Measurements from ENCODE around the gene COMT. TPM values are rescaled to one million over a fixed set of nuclear protein-coding genes. Genes with fewer than 3 reads are reported as not detected.

Gene COMT
- total and polyA plus RNA-seq, 2 of the 4 experiments (the other 2 are of a cell fraction) = 202 to 347 TPM

DNA sequence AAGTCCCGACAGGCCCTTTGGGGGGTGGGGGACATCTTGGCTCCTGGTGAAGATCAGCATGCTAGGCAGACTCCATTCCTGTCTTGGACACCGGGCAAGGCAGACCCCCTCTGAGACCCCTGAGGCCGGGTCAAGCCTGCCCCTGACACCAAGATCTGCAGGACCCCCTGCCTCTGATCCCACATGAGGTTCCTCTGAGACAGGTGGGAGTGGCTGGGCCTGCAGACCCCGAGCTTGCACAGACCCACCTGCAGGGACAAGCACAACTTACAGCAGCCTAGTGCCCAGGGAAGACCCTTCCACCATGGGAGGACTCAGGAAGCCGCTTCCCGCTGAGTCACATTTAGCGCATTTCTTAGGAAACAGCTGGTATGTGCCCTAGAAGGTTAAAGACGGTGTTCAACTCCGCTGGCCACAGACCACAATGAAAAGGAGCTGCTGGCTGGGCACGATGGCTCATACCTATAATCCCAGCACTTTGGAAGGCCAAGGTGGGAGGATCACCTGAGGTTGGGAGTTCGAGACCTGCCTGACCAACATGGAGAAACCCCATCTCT lies 59.6 kb downstream of the COMT start:
- Histone ChIP-seq H2AFZ (replicated peaks; ENCODE audit: low read length, poor library complexity) (no peak overlapping the region), H3K36me3 (ENCODE audit: control insufficient read depth, insufficient read depth, low read length) (no peaks in the 10 kb centered on the region), H4K91ac (ENCODE audit: insufficient read depth, low read depth, low read length) (no peak overlapping the region), H4K20me1 (ENCODE audit: insufficient read depth, low read length) (no peaks in the 10 kb centered on the region), H3K79me1 (ENCODE audit: low read depth in 1 of 2, low read length in 2 of 2) (no peaks in the 10 kb centered on the region), H2BK20ac (ENCODE audit: low read depth, low read length) (no peak overlapping the region), H2AK9ac (replicated peaks; ENCODE audit: low read depth, low read length, poor library complexity) (no peak overlapping the region), H2BK5ac (ENCODE audit: low read depth, low read length, poor library complexity, severe bottlenecking) (no peak overlapping the region), H4K5ac (ENCODE audit: low read depth, low read length) (no peak overlapping the region), H3K4me1 (ENCODE audit: control insufficient read depth, insufficient read depth, low read length) (peaks cover 9% of the 10 kb centered on the region; the same call in 1 of the 2 replicates), H3K9me1 (ENCODE audit: insufficient read depth, low read length) (no peaks in the 10 kb centered on the region), H3K23ac (ENCODE audit: low read depth, low read length) (no peak overlapping the region), H3K4me2 (ENCODE audit: low read depth, low read length) (no peak overlapping the region), H3K56ac (ENCODE audit: extremely low read depth, insufficient read depth, low read length) (no peak overlapping the region), H2AK5ac (ENCODE audit: low read depth, low read length) (no peak overlapping the region), H3K9me3 (ENCODE audit: control insufficient read depth, insufficient read depth, low read length) (peaks cover 1% of the 10 kb centered on the region; the same call in 1 of the 2 replicates), H3K14ac (replicated peaks; ENCODE audit: low read depth, low read length) (no peak overlapping the region), H3K4ac (ENCODE audit: low read depth, low read length) (no peak overlapping the region), H2BK15ac (ENCODE audit: low read depth, low read length) (no peak overlapping the region), H3K4me3 (ENCODE audit: insufficient read depth, low read depth, low read length) (no peak overlapping the region), H4K8ac (ENCODE audit: low read depth in 2 of 2, low read length in 2 of 2) (no peak overlapping the region), H3K27me3 (ENCODE audit: control insufficient read depth, insufficient read depth, low read length) (peaks cover 2% of the 10 kb centered on the region; the same call in 1 of the 2 replicates), H3K9ac (ENCODE audit: low read depth, low read length) (no peak overlapping the region), H3K18ac (ENCODE audit: low read depth, low read length) (no peak overlapping the region), H3K27ac (ENCODE audit: insufficient read depth, low read length) (no peak overlapping the region), H2BK120ac (ENCODE audit: low read depth, low read length) (no peak overlapping the region)
- in situ Hi-C loops (cut with MboI; ENCODE audit: low sequenced_read_pairs) (no loop called here), intact Hi-C loops (cut with micrococcal nuclease) (no loop called here), dilution Hi-C loops (cut with HindIII; ENCODE audit: low sequenced_read_pairs, unreplicated experiment) (no loop called here)
- 78% methylated on average over 3 of the region's 11 CpGs; no CpG with 5 or more reads in 1 of the 2 experiments for whole genome bisulfite sequencing, 2 experiments (ENCODE audit: extremely low coverage in 2 of 2, insufficient read length in 1 of 2)
- POLR2A ChIA-PET (ENCODE audit: unreplicated experiment) = no interaction called here
- no peak for ATAC-seq (ENCODE audit: low read depth)
- CTCF ChIA-PET = no interaction called here
- no TSS peak for BruUV-seq (replicated peaks)
- peak; percentile 43 for DNase-seq
- no peak for TF ChIP-seq POLR2A (IDR thresholded peaks at IDR 0.05; ENCODE audit: low read depth, low read length)
- no peak for TF ChIP-seq FOS (IDR thresholded peaks at IDR 0.05; ENCODE audit: low read depth, low read length)
- no peak for TF ChIP-seq RCOR1 (IDR thresholded peaks at IDR 0.05; ENCODE audit: insufficient replicate concordance, low read length)
- no peak for TF ChIP-seq MAFK (IDR thresholded peaks at IDR 0.05; ENCODE audit: low read depth, low read length)
- TF ChIP-seq, protein P1, sequence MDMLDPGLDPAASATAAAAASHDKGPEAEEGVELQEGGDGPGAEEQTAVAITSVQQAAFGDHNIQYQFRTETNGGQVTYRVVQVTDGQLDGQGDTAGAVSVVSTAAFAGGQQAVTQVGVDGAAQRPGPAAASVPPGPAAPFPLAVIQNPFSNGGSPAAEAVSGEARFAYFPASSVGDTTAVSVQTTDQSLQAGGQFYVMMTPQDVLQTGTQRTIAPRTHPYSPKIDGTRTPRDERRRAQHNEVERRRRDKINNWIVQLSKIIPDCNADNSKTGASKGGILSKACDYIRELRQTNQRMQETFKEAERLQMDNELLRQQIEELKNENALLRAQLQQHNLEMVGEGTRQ (IDR thresholded peaks at IDR 0.05; ENCODE audit: low read depth, low read length) = no peak
- no peak for TF ChIP-seq BHLHE40 (IDR thresholded peaks at IDR 0.05; ENCODE audit: low read depth, low read length)
- TF ChIP-seq MXI1 (IDR thresholded peaks at IDR 0.05; ENCODE audit: borderline replicate concordance, low read depth, low read length) = no peak
- TF ChIP-seq SMC3 (IDR thresholded peaks at IDR 0.05; ENCODE audit: low read depth, low read length) = no peak
- TF ChIP-seq NFE2L2 (IDR thresholded peaks at IDR 0.05; ENCODE audit: low read depth, low read length) = no peak
- TF ChIP-seq RFX5 (IDR thresholded peaks at IDR 0.05; ENCODE audit: low read depth, low read length) = no peak
- no peak for TF ChIP-seq CHD1 (IDR thresholded peaks at IDR 0.05; ENCODE audit: low read depth, low read length)
- TF ChIP-seq, protein P2, sequence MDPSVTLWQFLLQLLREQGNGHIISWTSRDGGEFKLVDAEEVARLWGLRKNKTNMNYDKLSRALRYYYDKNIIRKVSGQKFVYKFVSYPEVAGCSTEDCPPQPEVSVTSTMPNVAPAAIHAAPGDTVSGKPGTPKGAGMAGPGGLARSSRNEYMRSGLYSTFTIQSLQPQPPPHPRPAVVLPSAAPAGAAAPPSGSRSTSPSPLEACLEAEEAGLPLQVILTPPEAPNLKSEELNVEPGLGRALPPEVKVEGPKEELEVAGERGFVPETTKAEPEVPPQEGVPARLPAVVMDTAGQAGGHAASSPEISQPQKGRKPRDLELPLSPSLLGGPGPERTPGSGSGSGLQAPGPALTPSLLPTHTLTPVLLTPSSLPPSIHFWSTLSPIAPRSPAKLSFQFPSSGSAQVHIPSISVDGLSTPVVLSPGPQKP (IDR thresholded peaks at IDR 0.05; ENCODE audit: borderline replicate concordance, low read depth, low read length) = no peak
- TF ChIP-seq CEBPB (IDR thresholded peaks at IDR 0.05; ENCODE audit: low read depth, low read length) = no peak
- TF ChIP-seq, protein P3, sequence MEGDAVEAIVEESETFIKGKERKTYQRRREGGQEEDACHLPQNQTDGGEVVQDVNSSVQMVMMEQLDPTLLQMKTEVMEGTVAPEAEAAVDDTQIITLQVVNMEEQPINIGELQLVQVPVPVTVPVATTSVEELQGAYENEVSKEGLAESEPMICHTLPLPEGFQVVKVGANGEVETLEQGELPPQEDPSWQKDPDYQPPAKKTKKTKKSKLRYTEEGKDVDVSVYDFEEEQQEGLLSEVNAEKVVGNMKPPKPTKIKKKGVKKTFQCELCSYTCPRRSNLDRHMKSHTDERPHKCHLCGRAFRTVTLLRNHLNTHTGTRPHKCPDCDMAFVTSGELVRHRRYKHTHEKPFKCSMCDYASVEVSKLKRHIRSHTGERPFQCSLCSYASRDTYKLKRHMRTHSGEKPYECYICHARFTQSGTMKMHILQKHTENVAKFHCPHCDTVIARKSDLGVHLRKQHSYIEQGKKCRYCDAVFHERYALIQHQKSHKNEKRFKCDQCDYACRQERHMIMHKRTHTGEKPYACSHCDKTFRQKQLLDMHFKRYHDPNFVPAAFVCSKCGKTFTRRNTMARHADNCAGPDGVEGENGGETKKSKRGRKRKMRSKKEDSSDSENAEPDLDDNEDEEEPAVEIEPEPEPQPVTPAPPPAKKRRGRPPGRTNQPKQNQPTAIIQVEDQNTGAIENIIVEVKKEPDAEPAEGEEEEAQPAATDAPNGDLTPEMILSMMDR (conservative IDR thresholded peaks at IDR 0.05; ENCODE audit: low read depth, low read length) = no peak
- no peak for TF ChIP-seq MAZ (IDR thresholded peaks at IDR 0.05; ENCODE audit: borderline replicate concordance, low read depth, low read length)
- no peak for TF ChIP-seq RAD21 (IDR thresholded peaks at IDR 0.05; ENCODE audit: low read length)
